ENCODE measurements around the gene TESPA1. TPM values are rescaled to one million over a fixed set of nuclear protein-coding genes. Genes with fewer than 3 reads are reported as not detected.

TESPA1 gene
- total and polyA plus RNA-seq, 2 experiments from 2014 or later: 0.34 TPM; not detected in 1

GRCh38 chr12:54968181-54968730 is 16.3 kb downstream of the TESPA1 start (continued):
- no peak for TF ChIP-seq ZNF462 (CRISPR knock-in tag; IDR thresholded peaks at IDR 0.05)
- no peak for TF ChIP-seq NANOG (IDR thresholded peaks at IDR 0.05; ENCODE audit: borderline replicate concordance)
- no peak for TF ChIP-seq POLR2AphosphoS5 (IDR thresholded peaks at IDR 0.05; ENCODE audit: low read depth)
- no peak for TF ChIP-seq ZNF331 (CRISPR knock-in tag; IDR thresholded peaks at IDR 0.05; ENCODE audit: low read depth)
- no peak for TF ChIP-seq EZH2phosphoT487 (IDR thresholded peaks at IDR 0.05; ENCODE audit: unreplicated experiment)

- no peak for DNase-seq (ENCODE audit: low spot score)
- H3K9me3 Mint-ChIP-seq: no peaks in the 10 kb centered on the region
- ATAC-seq: no peak
These were observed 17.1 kb downstream of the TESPA1 start for GRCh38 chr12:54967461-54967860.

More at GRCh38 chr12:54967461-54967860, 17.1 kb downstream of the TESPA1 start:
- no peaks in the 10 kb centered on the region for H3K27me3 ChIP-seq (ENCODE audit: insufficient read depth)
- Mint-ChIP-seq H3K36me3 (ENCODE audit: low read depth) (no peaks in the 10 kb centered on the region), H3K27me3 (ENCODE audit: insufficient read depth, low read depth, poor library complexity) (no peaks in the 10 kb centered on the region), H3K4me3 (no peak overlapping the region), H3K27ac (no peak overlapping the region), H3K4me1 (no peaks in the 10 kb centered on the region)
- H4K20me1 ChIP-seq (replicated peaks; ENCODE audit: insufficient read depth): no peaks in the 10 kb centered on the region
- no peak overlapping the region for H3K4me2 ChIP-seq
- no peaks in the 10 kb centered on the region for H3K36me3 ChIP-seq (ENCODE audit: insufficient read depth)
- peaks cover 5% of the 10 kb centered on the region; the same call in 1 of the 2 replicates for H3K9me2 ChIP-seq (ENCODE audit: insufficient read depth)
- no peak for TF ChIP-seq ZNF331 (CRISPR knock-in tag; IDR thresholded peaks at IDR 0.05; ENCODE audit: low read depth)
- TF ChIP-seq STAT1 (IDR thresholded peaks at IDR 0.05; ENCODE audit: unreplicated experiment): no peak
- TF ChIP-seq CTCF (conservative IDR thresholded peaks at IDR 0.05; ENCODE audit: low read depth in 2 of 2): no peak
- no peak for TF ChIP-seq ETS1 (IDR thresholded peaks at IDR 0.05)
- TF ChIP-seq EZH2 (IDR thresholded peaks at IDR 0.05; ENCODE audit: low read depth, unreplicated experiment): no peak
- H3K4me3 ChIP-seq: no peak overlapping the region
- H3F3A ChIP-seq (replicated peaks; ENCODE audit: low read depth): no peaks in the 10 kb centered on the region
- no peak overlapping the region for H2AFZ ChIP-seq
- no peak overlapping the region for H3K27ac ChIP-seq (ENCODE audit: low read depth)
- no peaks in the 10 kb centered on the region for H3K4me1 ChIP-seq (ENCODE audit: insufficient read depth)
- H3K79me2 ChIP-seq (replicated peaks; ENCODE audit: insufficient read depth): no peaks in the 10 kb centered on the region

Data from GM23338 (cell line).